ENCODE data around the gene DIP2B.

The DIP2B gene, protein sequence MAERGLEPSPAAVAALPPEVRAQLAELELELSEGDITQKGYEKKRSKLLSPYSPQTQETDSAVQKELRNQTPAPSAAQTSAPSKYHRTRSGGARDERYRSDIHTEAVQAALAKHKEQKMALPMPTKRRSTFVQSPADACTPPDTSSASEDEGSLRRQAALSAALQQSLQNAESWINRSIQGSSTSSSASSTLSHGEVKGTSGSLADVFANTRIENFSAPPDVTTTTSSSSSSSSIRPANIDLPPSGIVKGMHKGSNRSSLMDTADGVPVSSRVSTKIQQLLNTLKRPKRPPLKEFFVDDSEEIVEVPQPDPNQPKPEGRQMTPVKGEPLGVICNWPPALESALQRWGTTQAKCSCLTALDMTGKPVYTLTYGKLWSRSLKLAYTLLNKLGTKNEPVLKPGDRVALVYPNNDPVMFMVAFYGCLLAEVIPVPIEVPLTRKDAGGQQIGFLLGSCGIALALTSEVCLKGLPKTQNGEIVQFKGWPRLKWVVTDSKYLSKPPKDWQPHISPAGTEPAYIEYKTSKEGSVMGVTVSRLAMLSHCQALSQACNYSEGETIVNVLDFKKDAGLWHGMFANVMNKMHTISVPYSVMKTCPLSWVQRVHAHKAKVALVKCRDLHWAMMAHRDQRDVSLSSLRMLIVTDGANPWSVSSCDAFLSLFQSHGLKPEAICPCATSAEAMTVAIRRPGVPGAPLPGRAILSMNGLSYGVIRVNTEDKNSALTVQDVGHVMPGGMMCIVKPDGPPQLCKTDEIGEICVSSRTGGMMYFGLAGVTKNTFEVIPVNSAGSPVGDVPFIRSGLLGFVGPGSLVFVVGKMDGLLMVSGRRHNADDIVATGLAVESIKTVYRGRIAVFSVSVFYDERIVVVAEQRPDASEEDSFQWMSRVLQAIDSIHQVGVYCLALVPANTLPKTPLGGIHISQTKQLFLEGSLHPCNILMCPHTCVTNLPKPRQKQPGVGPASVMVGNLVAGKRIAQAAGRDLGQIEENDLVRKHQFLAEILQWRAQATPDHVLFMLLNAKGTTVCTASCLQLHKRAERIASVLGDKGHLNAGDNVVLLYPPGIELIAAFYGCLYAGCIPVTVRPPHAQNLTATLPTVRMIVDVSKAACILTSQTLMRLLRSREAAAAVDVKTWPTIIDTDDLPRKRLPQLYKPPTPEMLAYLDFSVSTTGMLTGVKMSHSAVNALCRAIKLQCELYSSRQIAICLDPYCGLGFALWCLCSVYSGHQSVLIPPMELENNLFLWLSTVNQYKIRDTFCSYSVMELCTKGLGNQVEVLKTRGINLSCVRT (N-terminal part only)

DNA sequence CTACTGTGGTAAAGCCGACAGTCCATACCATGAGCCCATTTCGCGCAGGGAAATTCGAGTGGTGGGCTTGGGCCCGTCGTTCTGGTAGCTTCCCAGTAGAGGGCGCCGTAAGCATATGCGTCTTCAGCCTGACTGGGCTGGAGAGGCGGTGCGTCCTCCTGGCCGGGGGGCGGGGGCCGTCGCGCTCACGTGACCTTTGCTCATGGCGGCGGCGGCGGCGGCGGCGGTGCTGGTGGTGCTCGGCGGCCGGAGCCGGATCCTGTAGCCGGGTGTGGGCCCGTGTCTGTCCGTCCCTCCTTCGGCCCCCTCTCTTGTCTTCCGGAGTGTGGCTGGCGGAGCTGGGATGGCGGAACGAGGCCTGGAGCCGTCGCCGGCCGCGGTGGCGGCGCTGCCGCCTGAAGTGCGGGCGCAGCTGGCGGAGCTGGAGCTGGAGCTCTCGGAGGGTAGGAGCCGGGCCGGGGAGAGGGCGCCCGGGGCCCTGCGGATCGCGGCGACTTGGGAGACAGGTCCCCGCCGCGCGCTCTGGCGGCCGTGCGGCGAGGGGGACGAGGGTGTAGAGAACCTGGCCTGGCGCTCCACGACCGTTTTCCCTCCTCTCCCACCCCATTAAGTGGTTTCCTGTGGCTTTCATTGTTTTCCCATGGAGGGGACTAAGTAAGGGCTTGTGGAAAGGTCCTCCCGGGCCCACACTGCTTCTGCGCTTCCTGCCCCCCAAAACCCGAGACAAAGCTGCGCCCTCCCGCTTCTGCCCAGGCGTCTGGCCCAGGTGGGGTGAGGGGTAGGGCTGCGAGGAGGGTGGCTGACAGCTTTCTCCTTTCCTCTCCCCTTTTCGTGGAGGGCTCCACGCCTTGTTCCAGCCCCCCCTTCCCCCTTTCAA is at the start of gene DIP2B:
Gene DIP2B, plus strand, starts transcription at position 188 of the 877 bp plus-strand sequence. Its CDS starts 156 bp downstream, at position 344.
- TF ChIP-seq, protein P1, sequence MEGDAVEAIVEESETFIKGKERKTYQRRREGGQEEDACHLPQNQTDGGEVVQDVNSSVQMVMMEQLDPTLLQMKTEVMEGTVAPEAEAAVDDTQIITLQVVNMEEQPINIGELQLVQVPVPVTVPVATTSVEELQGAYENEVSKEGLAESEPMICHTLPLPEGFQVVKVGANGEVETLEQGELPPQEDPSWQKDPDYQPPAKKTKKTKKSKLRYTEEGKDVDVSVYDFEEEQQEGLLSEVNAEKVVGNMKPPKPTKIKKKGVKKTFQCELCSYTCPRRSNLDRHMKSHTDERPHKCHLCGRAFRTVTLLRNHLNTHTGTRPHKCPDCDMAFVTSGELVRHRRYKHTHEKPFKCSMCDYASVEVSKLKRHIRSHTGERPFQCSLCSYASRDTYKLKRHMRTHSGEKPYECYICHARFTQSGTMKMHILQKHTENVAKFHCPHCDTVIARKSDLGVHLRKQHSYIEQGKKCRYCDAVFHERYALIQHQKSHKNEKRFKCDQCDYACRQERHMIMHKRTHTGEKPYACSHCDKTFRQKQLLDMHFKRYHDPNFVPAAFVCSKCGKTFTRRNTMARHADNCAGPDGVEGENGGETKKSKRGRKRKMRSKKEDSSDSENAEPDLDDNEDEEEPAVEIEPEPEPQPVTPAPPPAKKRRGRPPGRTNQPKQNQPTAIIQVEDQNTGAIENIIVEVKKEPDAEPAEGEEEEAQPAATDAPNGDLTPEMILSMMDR (IDR thresholded peaks at IDR 0.05; ENCODE audit: extremely low read depth, missing control alignments): peak; percentile 81
- DNase-seq (ENCODE audit: low spot score): peak; percentile 91

DNA sequence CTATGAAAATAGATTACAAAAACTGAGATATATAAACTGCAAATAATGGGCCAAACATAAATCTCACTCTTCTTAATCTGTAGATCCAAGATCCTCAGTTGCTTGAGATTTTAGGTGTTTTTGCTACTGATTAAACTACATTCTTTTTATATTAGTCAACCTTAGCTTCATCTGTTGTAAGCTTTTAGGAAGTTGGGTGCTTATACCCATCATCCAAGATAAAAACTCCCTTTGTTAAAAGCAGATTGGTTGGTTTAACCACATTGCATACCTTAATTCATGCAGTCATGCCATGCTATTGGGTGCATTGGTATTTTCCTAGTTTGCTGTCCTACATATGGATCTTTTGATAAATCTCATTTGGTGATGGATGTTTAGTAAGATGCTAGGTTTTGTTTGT is 46.2 kb upstream of the DIP2B start:
- TF ChIP-seq, protein P1 (IDR thresholded peaks at IDR 0.05; ENCODE audit: extremely low read depth, missing control alignments): no peak
- no peak for DNase-seq (ENCODE audit: low spot score)

DNA sequence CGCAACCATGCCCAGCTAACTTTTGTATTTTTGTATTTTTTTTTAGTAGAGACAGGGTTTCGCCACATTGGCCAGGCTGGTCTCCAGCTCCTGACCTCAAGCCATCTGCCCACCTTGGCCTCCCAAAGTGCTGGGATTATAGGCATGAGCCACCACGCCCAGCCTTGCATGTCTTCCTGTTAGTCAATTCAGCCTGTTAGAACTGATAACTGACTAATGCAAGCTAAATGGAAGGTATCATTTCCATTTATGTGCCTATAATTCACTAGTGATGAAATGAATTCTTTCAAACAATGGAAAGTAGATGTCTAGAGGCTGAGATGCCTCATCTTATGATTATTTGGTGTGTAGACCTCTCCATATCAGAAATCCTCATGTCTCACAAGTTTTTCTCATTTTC is 37.3 kb upstream of the DIP2B start:
- no peak for DNase-seq (ENCODE audit: low spot score)
- TF ChIP-seq, protein P1 (IDR thresholded peaks at IDR 0.05; ENCODE audit: extremely low read depth, missing control alignments): no peak

DNA sequence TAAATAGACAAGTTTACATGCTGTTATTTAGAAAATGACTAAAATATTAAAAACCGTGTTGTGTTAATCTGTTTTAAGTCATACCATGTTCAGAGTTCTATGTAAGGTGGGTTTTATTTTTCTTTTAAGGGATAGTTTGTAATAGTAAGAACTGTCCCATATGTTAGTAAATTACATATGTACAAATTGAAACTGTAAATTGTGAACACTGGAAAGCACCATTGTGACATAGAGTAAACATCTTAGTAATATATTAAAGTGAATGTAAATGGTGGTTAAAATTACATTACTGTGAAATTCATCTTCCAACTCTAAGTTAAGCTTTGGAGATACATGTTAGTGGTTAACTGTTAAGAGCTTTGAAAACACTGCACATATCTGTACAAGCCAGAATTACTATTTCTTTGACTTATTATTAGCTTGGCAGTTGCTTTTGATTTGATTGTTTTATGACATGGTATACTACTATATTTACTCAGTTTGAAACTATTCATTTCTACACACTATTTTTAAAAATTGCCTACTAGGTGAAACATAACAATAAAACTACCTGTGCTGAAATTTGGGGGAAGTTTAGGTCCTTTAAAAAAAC is 27.4 kb upstream of the DIP2B start:
- no peak for DNase-seq (ENCODE audit: low spot score)
- TF ChIP-seq, protein P1 (IDR thresholded peaks at IDR 0.05; ENCODE audit: extremely low read depth, missing control alignments): no peak

DNA sequence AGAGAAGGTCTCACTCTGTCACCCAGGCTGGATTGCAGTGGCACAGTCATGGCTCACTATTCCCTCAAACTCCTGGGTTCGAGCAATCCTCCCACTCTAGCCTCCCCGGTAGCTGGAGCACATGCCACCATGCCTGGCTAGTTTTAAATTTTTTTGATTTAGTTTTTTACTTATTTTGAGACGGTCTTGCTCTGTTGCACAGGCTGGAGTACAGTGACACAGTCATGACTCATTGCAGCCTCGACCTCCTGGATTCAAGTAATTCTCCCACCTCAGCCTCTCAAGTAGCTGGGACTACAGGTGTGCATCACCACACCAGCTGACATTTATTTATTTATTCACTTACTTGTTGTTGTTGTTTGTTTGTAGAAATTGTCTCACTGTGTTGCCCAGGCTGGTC is 22.2 kb upstream of the DIP2B start:
- no peak for DNase-seq (ENCODE audit: low spot score)
- TF ChIP-seq, protein P1 (IDR thresholded peaks at IDR 0.05; ENCODE audit: extremely low read depth, missing control alignments): no peak

DNA sequence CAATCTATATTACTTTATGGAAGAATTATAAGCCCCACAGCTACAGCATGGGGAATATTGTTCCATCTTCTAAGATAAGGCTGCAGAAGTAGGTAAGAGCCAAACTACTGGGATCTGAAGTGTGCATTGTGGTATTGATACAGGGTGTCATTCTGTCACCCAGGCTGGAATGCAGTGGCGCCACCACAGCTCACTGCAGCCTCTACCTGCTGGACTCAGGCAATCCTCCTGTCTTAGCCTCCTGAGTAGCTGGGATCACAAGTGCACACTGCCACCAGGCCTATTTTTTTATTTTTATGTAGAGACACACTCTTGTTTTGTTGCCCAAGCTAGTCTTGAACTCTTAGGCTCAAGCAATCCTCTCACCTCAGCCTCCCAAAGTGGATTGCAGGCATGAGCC is 21.3 kb upstream of the DIP2B start:
- no peak for DNase-seq (ENCODE audit: low spot score)
- TF ChIP-seq, protein P1 (IDR thresholded peaks at IDR 0.05; ENCODE audit: extremely low read depth, missing control alignments): no peak
